ENCODE measurements around the gene CHN2. TPM values are rescaled to one million over a fixed set of nuclear protein-coding genes. Genes with fewer than 3 reads are reported as not detected.

The CHN2 gene
- total and polyA plus RNA-seq, 3 experiments from 2014 or later = 4.1 to 30.4 (median 5.3) TPM

DNA sequence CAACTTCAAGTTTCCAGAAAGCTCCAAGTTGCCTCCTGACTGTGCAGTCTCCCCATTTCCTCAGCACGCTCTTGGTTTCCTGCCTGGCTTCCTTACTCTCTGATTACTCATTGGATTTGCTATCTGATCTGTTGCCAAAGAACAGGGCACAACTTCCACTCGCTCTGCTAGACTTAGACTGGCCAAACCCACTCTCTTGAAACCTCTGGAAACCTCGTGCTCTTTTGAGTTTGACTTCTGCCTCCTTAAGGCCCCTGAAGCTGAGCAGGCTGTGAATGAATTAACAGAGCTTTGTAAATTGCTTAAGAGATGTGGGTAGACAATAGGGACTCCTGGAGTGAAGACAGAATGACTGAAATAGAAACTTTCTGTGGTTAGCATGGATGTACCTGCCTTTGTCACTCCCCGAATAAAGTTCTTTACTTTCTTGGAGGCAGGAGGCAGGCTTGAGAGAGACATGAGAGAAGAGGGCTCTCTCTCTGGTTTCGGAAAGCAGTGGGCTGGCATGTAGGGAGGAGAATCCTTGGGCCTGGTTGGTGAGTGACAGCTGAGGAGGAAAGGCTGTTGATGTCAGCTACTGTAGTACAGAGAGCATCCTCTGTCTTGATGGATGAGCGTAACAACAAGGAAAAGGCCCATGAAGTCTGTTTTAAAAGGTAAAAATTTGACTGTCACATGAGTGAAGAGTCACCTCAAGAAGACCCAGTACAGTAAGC, 70.8 kb downstream of the CHN2 start:
- Mint-ChIP-seq H3K27ac (peak overlapping the region in 6 of 8 donors; percentile 24 to 75 (median 64)), H3K9me3 (no peaks in the 10 kb centered on the region), H3K36me3 (peaks cover 12 to 19% (median 16%) of the 10 kb centered on the region in 3 donors), H3K27me3 (no peaks in the 10 kb centered on the region), H3K4me3 (no peak overlapping the region), H3K4me1 (peaks cover 18 to 67% (median 46%) of the 10 kb centered on the region in 3 donors)
- Histone ChIP-seq H3K9me3 (ENCODE audit: low read length) (no peaks in the 10 kb centered on the region), H3K36me3 (ENCODE audit: insufficient read depth, low read length) (no peaks in the 10 kb centered on the region), H3K27ac (ENCODE audit: low read depth, low read length) (no peak overlapping the region), H3K4me1 (ENCODE audit: insufficient read depth, low read length) (no peaks in the 10 kb centered on the region), H3K4me3 (ENCODE audit: low read length) (no peak overlapping the region), H3K27me3 (ENCODE audit: insufficient read depth, low read length, poor library complexity, severe bottlenecking) (no peaks in the 10 kb centered on the region)
- DNase-seq = no peak
- CTCF ChIA-PET = interaction anchor here (0.7 kb wide), 1 partner anchor 62 kb away, joined by 3 read pairs; no protein-coding TSS in a partner anchor
- POLR2A ChIA-PET = no interaction called here

DNA sequence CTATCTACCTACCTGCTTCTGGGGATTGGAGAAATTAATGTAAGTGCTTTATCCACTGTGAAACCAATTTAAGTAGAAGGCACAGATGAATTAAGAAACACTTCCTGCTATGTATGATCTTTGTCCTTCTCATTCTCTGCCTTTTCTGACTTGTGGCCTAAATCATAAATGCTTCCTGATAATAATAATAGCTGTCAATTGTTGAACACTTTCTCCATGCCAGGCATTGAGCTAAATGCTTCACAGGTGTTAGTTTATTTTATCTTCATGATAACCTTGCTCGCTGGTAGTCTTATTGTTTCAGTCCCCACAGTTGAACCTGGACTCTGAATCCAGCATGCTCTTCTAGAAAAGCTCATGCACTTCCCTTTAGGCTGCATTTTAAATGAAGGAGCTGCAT, 75.4 kb downstream of the CHN2 start:
- Histone ChIP-seq H3K9me3 (ENCODE audit: low read length) (no peaks in the 10 kb centered on the region), H3K27ac (ENCODE audit: low read depth, low read length) (no peak overlapping the region), H3K27me3 (ENCODE audit: insufficient read depth, low read length, poor library complexity, severe bottlenecking) (no peaks in the 10 kb centered on the region), H3K4me3 (ENCODE audit: low read length) (no peak overlapping the region), H3K4me1 (ENCODE audit: insufficient read depth, low read length) (peaks cover 11% of the 10 kb centered on the region), H3K36me3 (ENCODE audit: insufficient read depth, low read length) (no peaks in the 10 kb centered on the region)
- DNase-seq = no peak
- Mint-ChIP-seq H3K27me3 (no peaks in the 10 kb centered on the region), H3K4me1 (peaks cover 48 to 84% (median 73%) of the 10 kb centered on the region in 3 donors), H3K9me3 (no peaks in the 10 kb centered on the region), H3K27ac (peak overlapping the region in 1 of 8 donors; percentile 11), H3K4me3 (no peak overlapping the region), H3K36me3 (peaks cover 5 to 7% (median 6%) of the 10 kb centered on the region in 3 donors)
- POLR2A ChIA-PET = no interaction called here
- CTCF ChIA-PET = interaction anchor here (0.6 to 1.5 kb wide), 2 partner anchors 80 to 85 kb away, joined by 3 to 4 read pairs; no protein-coding TSS in a partner anchor

GRCh38 chr7:29270594-29271318, 76.2 kb downstream of the CHN2 start:
- peak overlapping the region; percentile 6 to 73 (median 55) for H3K4me3 Mint-ChIP-seq
- H3K36me3 ChIP-seq (ENCODE audit: insufficient read depth, low read length) = no peaks in the 10 kb centered on the region
- no peak for DNase-seq

DNA sequence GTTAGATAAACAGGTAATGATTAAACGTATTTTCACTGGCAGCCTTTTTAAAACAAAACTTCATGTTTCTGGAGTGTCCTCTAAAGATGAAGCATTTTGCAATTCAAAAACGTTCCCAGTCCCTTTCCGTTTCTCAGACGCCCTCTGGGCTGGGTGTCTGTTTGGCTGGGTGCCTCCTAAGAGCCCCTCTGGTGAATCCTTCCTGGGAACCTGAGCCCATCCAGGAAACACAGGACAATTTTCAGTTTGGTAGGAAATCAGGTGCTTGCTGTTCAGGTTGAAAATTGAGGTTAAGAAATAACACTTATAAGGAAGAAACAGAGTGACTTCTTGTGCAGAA, 76.7 kb downstream of the CHN2 start:
- DNase-seq = no peak
- no peaks in the 10 kb centered on the region for H3K9me3 Mint-ChIP-seq
- H3K27ac ChIP-seq (ENCODE audit: low read depth, low read length) = no peak overlapping the region
- no peak overlapping the region for H3K4me3 ChIP-seq (ENCODE audit: low read length)
- ChIA-PET POLR2A (no interaction called here), CTCF (no interaction called here)
- peak overlapping the region in 6 of 7 donors; percentile 27 to 73 (median 56) for H3K4me3 Mint-ChIP-seq
- no peaks in the 10 kb centered on the region for H3K27me3 ChIP-seq (ENCODE audit: insufficient read depth, low read length, poor library complexity, severe bottlenecking)
- H3K4me1 Mint-ChIP-seq = peaks cover 53 to 84% (median 73%) of the 10 kb centered on the region in 3 donors
- H3K36me3 ChIP-seq (ENCODE audit: insufficient read depth, low read length) = no peaks in the 10 kb centered on the region
- H3K9me3 ChIP-seq (ENCODE audit: low read length) = no peaks in the 10 kb centered on the region
- H3K36me3 Mint-ChIP-seq = peaks cover 0 to 4% (median 1%) of the 10 kb centered on the region in 3 donors
- no peaks in the 10 kb centered on the region for H3K27me3 Mint-ChIP-seq
- H3K4me1 ChIP-seq (ENCODE audit: insufficient read depth, low read length) = peaks cover 14% of the 10 kb centered on the region
- H3K27ac Mint-ChIP-seq = peak overlapping the region in 4 of 8 donors; percentile 40 to 89 (median 66)

More at GRCh38 chr7:29270594-29271318, 76.2 kb downstream of the CHN2 start:
- H3K27ac ChIP-seq (ENCODE audit: low read depth, low read length) = no peak overlapping the region
- no peaks in the 10 kb centered on the region for H3K9me3 ChIP-seq (ENCODE audit: low read length)
- Mint-ChIP-seq H3K27me3 (no peaks in the 10 kb centered on the region), H3K27ac (peak overlapping the region in 6 of 8 donors; percentile 22 to 89 (median 52)), H3K36me3 (peaks cover 0 to 4% (median 3%) of the 10 kb centered on the region in 3 donors), H3K9me3 (no peaks in the 10 kb centered on the region), H3K4me1 (peaks cover 48 to 84% (median 73%) of the 10 kb centered on the region in 3 donors)
- ChIA-PET CTCF (interaction anchor here (0.6 to 1.5 kb wide), 2 partner anchors 81 to 84 kb away, joined by 3 to 4 read pairs; no protein-coding TSS in a partner anchor), POLR2A (no interaction called here)
- no peaks in the 10 kb centered on the region for H3K27me3 ChIP-seq (ENCODE audit: insufficient read depth, low read length, poor library complexity, severe bottlenecking)
- H3K4me1 ChIP-seq (ENCODE audit: insufficient read depth, low read length) = peaks cover 14% of the 10 kb centered on the region
- H3K4me3 ChIP-seq (ENCODE audit: low read length) = no peak overlapping the region

DNA sequence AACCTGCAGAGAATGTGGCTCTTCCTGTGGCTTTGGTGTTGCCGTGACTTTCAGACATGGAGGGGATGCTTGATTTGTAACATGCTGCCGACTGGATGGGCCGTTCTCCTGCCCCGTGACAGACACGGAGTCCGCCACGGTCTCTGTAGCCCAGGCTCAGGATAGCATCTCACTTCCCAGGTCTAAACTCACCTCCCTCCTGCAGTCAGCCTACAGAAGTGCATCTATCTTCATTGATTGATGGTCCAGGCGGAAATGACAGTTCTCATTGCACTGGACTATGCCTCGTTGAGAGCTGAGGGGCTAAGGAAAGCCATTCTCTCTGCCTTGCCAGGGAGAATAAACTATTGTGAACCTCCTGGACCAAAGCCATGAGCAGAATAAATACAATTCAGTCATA, 77.5 kb downstream of the CHN2 start:
- Histone ChIP-seq H3K9me3 (ENCODE audit: low read length) (no peaks in the 10 kb centered on the region), H3K4me3 (ENCODE audit: low read length) (no peak overlapping the region), H3K27ac (ENCODE audit: low read depth, low read length) (no peak overlapping the region), H3K4me1 (ENCODE audit: insufficient read depth, low read length) (peaks cover 14% of the 10 kb centered on the region), H3K27me3 (ENCODE audit: insufficient read depth, low read length, poor library complexity, severe bottlenecking) (no peaks in the 10 kb centered on the region), H3K36me3 (ENCODE audit: insufficient read depth, low read length) (no peaks in the 10 kb centered on the region)
- no peak for DNase-seq
- ChIA-PET POLR2A (no interaction called here), CTCF (no interaction called here)
- Mint-ChIP-seq H3K4me3 (peak overlapping the region in 3 of 7 donors; percentile 15 to 61 (median 23)), H3K9me3 (no peaks in the 10 kb centered on the region), H3K36me3 (peaks cover 0 to 4% (median 0%) of the 10 kb centered on the region in 3 donors), H3K27me3 (no peaks in the 10 kb centered on the region), H3K27ac (peak overlapping the region in 3 of 8 donors; percentile 22 to 82 (median 40)), H3K4me1 (peaks cover 49 to 84% (median 74%) of the 10 kb centered on the region in 3 donors)

DNA sequence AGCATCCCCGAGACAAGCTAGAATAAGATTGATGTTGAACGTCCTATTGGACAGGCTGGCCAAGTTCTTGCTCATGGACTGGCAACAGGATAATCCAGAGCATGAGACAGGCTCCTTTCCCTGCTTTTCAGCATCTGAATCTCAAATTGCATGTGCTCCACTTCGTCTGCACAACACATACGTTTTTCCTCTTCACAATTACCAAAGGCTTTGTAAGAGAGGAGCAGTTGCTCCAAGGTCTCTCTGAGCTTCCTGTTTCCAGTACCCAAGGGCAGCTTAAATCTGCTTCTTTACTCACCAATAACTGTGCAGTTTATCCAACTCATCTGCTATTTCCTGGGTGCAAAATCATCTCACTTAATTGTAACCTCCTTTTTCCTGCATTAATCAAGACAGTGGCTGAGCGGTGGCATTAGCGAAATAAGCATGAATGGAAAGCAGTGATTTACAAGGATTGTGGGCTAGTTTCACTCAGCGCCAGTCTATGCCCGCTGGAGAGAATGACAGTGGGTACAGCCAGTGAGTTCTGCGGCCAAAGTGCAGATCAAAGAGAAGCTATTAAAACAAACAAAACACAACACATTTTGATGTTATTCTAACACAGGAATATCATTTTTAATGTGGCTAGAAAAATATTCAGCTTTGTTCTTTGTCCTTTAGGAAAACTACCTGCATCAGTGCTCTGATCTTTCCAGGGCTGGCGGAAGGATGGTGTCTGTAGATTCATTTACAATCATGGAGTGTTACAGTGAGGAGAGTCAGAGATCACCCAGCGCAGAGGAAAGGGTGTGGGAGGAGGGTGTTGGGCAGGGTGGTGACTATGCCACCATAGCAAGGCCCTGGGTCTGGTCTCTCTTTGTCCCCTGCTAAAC, 79.8 kb downstream of the CHN2 start:
- Mint-ChIP-seq H3K4me3 (peak overlapping the region in 1 of 7 donors; percentile 25), H3K4me1 (peaks cover 50 to 88% (median 70%) of the 10 kb centered on the region in 3 donors), H3K27me3 (no peaks in the 10 kb centered on the region), H3K9me3 (no peaks in the 10 kb centered on the region), H3K36me3 (peaks cover 0 to under 1% (median 0%) of the 10 kb centered on the region in 3 donors), H3K27ac (no peak overlapping the region)
- Histone ChIP-seq H3K4me3 (ENCODE audit: low read length) (no peak overlapping the region), H3K36me3 (ENCODE audit: insufficient read depth, low read length) (no peaks in the 10 kb centered on the region), H3K27me3 (ENCODE audit: insufficient read depth, low read length, poor library complexity, severe bottlenecking) (no peaks in the 10 kb centered on the region), H3K4me1 (ENCODE audit: insufficient read depth, low read length) (peaks cover 14% of the 10 kb centered on the region), H3K9me3 (ENCODE audit: low read length) (no peaks in the 10 kb centered on the region), H3K27ac (ENCODE audit: low read depth, low read length) (no peak overlapping the region)
- DNase-seq = no peak
- ChIA-PET CTCF (interaction anchor here (2.1 kb wide), 1 partner anchor 85 kb away, joined by 5 read pairs; no protein-coding TSS in a partner anchor), POLR2A (no interaction called here)

- peaks cover 53 to 90% (median 75%) of the 10 kb centered on the region in 3 donors for H3K4me1 Mint-ChIP-seq
These were observed 80.4 kb downstream of the CHN2 start for GRCh38 chr7:29275018-29275318.

More at GRCh38 chr7:29275018-29275318, 80.4 kb downstream of the CHN2 start:
- Histone ChIP-seq H3K27ac (ENCODE audit: low read depth, low read length) (no peak overlapping the region), H3K4me3 (ENCODE audit: low read length) (no peak overlapping the region), H3K36me3 (ENCODE audit: insufficient read depth, low read length) (no peaks in the 10 kb centered on the region), H3K27me3 (ENCODE audit: insufficient read depth, low read length, poor library complexity, severe bottlenecking) (no peaks in the 10 kb centered on the region), H3K4me1 (ENCODE audit: insufficient read depth, low read length) (peaks cover 14% of the 10 kb centered on the region), H3K9me3 (ENCODE audit: low read length) (no peaks in the 10 kb centered on the region)
- H3K27me3 Mint-ChIP-seq = no peaks in the 10 kb centered on the region
- POLR2A ChIA-PET = no interaction called here
- CTCF ChIA-PET = interaction anchor here (2.1 kb wide), 1 partner anchor 85 kb away, joined by 5 read pairs; no protein-coding TSS in a partner anchor
- no peak overlapping the region for H3K4me3 Mint-ChIP-seq
- no peaks in the 10 kb centered on the region for H3K9me3 Mint-ChIP-seq
- DNase-seq = no peak
- no peaks in the 10 kb centered on the region for H3K36me3 Mint-ChIP-seq
- no peak overlapping the region for H3K27ac Mint-ChIP-seq

Data from CD8-positive, alpha-beta memory T cell (primary cell).